HG02840 (cell line): Measurements from ENCODE around the gene TYW1.
"Not testable (repeated sequence)": the region's sequence is repeated elsewhere in the genome, so short reads cannot be mapped to it uniquely, and the experiment has no call there.

Source experiments
- ATAC-seq: cut with Tn5 transposase; IDR thresholded peaks from one replicate; pipeline ENCODE4 v1.9.1; 2021; ENCODE audit warnings: mild to moderate bottlenecking, moderate library complexity, moderate number of reproducible peaks; ENCODE audit not compliant: unreplicated experiment, low FRiP score

TYW1 gene

DNA sequence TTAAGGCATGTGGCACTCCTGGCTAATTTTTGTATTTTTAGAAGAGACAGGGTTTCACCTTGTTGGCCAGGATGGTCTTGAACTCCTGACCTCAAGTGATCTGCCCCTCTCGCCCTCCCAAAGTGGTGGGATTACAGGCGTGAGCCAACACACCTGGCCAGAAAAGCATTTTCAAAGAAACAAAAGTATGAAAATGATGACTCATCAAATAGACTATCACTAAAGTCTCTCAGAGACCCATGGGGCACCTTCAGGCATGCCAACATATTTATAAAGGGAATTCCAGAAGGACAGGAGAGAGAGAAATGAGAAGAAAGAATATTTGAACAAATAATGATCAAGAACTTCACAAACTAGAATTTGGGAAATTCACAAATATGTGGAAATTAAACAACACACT lies 114.7 kb downstream of the TYW1 start:
- ATAC-seq, result not testable (repeated sequence)

GRCh38 chr7:67114483-67115246 lies 118.0 kb downstream of the TYW1 start:
- ATAC-seq, result not testable (repeated sequence)

- not testable (repeated sequence) for ATAC-seq
Observed at GRCh38 chr7:67120491-67120890, 123.9 kb downstream of the TYW1 start.

DNA sequence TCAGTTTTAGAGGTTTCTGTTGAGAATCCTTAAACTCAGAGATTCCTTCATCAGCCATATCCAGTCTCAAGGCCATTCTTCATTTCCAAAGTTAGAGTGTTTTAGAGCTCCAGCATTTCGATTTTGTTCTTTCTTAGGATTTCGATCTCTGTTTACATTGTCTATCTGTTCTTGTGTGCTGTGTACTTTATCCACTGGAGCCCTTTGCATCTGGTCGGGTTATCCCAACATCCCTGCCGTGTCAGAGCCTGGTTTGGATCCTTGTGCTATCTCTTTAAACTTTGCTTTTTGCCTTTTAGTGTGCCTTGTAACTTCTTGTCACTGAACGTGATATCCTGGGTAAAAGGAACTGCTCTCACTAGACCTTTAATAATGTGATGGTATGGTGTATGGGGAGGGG lies 131.6 kb downstream of the TYW1 start:
- ATAC-seq, result not testable (repeated sequence)

- ATAC-seq, result not testable (repeated sequence)
Observed at GRCh38 chr7:67130766-67131165, 134.1 kb downstream of the TYW1 start.

DNA sequence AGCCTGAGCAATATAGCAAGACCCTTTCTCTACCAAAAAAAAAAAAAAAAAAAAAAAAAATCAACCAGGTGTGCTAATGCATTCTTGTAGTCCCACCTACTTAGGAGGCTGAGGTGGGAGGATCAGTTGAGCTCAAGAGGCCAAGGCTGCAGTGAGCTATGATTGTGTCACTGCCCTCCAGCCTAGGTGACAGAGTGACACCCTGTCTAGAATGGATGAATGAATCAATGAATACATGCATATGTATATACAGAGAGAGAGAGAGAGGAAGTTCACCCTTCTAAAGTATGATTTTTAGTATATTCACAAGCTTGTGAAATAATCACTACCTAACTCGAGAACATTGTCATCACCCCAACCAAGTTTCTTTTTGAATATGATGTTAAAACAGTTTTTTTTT lies 138.3 kb downstream of the TYW1 start:
- not testable (repeated sequence) for ATAC-seq

DNA sequence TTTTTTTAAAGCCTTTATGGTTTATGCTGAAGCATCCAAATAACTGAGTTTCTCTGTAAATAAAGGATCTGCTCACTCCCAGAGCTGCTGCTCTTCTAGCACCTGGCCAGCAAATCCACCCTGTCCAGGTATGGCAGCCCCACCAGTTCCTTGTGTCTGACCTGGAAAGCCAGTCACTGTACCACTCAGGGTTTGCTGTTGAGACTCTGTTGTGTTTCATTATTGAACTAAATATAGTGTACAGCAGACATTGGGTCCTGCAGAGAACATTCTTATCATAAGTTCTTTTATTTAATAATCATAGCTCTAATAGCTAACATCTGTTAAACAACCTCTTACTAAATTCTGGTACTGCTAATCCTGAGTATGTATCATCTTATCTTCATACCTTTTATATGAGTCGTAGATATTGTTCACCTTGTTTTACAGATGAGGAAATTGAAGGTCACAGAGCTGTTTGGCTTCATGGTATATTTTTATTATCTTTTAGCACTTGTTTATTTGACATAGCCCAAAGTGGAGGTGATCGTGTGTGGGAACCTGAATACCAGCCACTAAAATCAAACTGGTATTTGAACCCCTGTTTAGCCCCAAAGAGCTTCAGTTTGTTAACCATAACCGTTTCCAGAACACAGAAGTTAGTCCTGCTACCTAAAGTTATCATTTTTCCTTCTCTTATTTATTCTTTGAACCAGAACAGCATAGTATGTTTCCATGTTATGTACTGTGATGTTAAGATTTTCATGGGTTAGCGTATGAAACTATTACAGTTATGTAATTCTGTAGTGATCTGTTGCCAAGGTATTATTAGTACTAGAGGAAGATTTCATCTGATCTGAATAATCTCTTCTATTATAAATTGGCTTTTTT lies 139.2 kb downstream of the TYW1 start:
- not testable (repeated sequence) for ATAC-seq

GRCh38 chr7:67137489-67137888 lies 140.9 kb downstream of the TYW1 start:
- not testable (repeated sequence) for ATAC-seq

GRCh38 chr7:67139876-67140275 lies 143.2 kb downstream of the TYW1 start:
- ATAC-seq, result not testable (repeated sequence)

DNA sequence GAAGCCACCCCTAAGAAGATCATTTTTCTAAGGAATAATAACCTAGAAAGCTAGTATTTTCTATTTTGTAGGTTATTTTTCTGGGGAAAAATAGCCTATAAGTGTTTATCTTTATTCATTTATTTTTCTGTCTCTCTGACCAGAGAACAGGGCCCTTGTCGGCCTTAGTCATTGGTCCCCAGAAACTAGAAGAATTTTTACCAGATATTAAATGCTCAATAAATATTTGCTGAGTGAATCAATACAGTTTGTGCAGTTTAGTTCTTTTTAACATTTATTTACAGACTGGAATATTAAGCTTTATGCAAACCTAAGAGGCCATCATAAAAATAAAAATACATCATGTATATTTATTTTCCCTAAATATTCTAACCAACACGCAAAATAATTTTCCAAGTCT lies 144.4 kb downstream of the TYW1 start:
- ATAC-seq, result not testable (repeated sequence)

- ATAC-seq, result not testable (repeated sequence)
Observed at GRCh38 chr7:67143091-67143786, 146.6 kb downstream of the TYW1 start.

DNA sequence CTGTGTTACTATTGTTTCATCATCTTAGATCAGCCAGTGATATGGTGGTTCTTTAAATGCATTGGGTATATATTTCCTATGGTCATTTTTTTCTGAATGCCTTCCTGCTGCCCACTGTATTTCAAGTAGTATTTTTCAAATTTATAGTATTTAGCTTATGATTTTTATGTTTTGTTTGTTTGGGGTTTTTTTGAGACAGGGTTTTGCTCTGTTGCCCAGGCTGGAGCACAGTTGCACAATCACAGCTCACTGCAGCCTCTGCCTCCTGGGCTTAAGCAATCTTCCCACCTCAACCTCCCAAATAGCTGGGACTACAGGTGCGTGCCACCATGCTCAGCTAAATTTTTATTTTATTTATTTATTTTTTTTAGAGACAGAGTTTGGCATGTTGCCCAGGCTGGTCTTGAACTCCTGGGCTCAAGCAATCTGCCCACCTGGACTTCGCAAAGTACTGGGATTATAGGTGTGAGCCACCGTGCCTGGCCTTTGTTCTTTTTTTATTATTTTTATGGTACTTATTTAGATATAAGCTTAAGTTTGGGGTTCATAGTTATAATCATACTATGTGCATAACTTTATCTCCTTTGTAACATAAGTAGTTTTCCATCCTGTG lies 149.1 kb downstream of the TYW1 start:
- ATAC-seq, result not testable (repeated sequence)

DNA sequence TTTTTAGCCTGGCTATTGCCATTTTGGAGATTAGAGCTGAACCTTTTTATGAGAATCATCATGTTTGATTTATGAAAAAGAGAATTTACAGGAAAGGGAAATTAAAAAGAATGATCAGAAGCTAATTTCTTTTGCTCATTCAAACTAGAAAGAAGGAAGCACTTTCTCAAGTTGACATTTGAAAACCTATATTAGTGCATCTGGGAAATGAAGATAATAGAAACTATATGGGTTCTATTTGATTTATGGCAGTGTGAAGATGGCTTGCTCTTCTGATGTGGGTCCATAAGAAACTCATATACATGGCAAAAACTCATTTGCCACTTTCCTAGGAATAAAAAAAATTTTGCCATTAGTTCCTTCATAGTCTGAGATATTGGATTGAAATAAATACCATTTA lies 152.5 kb downstream of the TYW1 start:
- ATAC-seq, result not testable (repeated sequence)

DNA sequence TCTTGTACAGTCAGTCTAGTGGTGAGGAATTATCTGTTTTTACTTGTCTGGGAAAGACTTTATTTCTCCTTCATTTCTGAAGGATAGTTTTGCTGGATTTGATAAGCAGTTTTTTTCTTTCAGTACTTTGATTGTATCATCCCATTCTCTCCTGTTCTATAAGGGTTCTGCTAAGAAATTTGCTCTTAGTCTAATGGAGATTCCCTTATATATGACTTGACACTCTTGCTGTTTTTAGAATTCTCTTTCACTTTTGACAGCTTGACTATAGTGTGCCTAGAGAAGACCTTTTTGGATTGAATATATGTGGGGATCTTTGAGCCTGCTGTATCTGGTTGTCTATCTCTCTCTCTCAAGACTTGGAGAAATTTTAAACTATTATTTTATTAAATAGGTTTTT lies 157.7 kb downstream of the TYW1 start:
- ATAC-seq, result not testable (repeated sequence)

DNA sequence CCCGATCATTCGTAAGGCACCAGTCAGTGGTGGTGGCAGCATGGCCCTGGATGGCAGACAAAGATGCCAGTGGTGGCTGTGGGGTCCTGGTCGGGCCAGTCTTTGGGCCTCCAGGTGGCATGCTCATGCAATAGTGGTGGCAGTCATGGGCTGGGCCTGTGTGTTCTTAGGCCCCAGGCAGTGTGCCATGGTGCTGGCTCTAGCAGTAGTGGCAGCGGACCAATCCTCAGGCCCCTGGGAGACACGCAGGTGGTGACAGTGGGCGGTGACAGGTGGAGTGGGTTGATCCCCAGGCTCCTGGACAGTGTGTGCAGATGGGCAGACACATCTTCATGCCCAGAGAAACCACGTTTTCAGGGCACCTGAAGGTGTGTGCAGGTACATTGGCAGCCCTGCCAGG lies 159.4 kb downstream of the TYW1 start:
- ATAC-seq, result not testable (repeated sequence)

GRCh38 chr7:67163285-67163684 lies 166.7 kb downstream of the TYW1 start:
- ATAC-seq, result peak; percentile 73

- not testable (repeated sequence) for ATAC-seq
Observed at GRCh38 chr7:67171151-67171550, 174.5 kb downstream of the TYW1 start.

DNA sequence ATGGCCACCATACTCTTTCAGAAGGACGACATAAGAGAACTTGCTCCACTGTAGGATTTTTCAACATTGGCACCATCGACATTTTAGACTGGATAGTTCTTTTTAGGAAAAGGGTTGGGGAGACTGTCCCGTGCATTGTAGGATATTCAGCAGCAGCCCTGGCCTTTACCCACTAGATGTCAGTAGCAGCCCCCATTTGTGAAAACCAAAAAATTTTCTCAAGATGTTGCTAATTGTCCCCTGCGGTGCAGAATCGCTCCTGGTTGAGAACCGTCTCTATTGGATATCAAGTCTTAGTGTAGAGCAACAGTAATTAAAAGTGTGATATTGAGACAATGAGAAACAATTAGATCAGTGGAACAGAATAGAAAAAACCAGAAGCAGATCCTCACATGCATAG lies 180.1 kb downstream of the TYW1 start:
- ATAC-seq, result not testable (repeated sequence)

DNA sequence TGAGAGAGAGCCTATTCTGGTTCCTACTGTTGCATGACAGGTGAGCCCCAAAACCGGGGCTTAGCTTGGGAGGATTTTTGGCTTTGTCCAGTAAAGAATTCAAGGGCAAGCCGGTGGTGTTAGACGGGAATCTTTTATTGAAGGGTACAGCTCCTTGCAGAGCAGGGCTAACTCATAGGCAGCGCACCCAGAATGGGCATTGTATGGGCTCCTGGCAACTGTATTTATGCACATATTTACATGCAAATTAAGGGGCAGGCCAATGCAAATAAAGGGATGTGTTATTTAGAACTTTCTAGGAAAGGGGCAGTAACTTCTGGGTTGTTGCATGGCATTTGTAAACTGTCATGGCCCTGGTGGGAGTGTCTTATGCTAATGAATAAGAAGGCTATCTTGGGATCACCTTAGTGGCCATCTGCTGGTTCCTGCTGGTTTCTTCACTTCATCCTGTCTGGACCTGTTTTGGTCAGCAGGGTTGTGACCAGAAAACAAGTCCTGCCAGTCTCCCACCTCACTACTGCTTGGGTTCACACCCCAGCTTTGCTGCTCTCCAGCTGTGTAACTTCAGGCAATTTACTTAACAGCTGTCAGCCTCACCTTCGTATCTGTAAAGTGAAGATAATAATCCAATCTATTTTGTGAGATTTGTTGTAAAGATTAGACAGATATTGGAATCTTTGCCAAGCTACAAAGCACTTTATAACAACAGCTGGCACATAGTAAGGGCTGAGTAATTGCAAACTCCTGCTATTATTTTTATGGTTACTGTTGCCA lies 182.5 kb downstream of the TYW1 start:
- not testable (repeated sequence) for ATAC-seq
